Heart left ventricle (tissue), 16 donors: ENCODE results near the gene PTPRN2. TPM values are rescaled to one million over a fixed set of nuclear protein-coding genes. Genes with fewer than 3 reads are reported as not detected.
"Not testable (repeated sequence)": the region's sequence is repeated elsewhere in the genome, so short reads cannot be mapped to it uniquely, and the experiment has no call there.

Experiments used
- ATAC-seq, 4 donors: fragments of 200-7000 bp; cut with Tn5 transposase; one replicate each; pipeline ENCODE4 v1.9.1; 2020 to 2022; ENCODE audit warnings: moderate library complexity in 4 of 4, mild to moderate bottlenecking in 3 of 4, moderate number of reproducible peaks in 1 of 4
- DNase-seq, 5 donors: peaks; one replicate each; pipeline ENCODE4 v3.0.0-alpha.2; 2020
- H3K27ac ChIP-seq, 12 donors: fragments of 200-600 bp; sonication (generic) in 4 of 12; one replicate each; pipeline versions ENCODE4 v1.5.0 to v1.8.0; 2016 to 2022; ENCODE audit warnings: mild to moderate bottlenecking in 2 of 12
- H3K27me3 ChIP-seq, 9 donors: fragments of 200-600 bp; sonication (generic) in 2 of 9; one replicate each; pipeline versions ENCODE4 v1.5.1 to v1.8.0; 2016 to 2022; ENCODE audit warnings: mild to moderate bottlenecking in 3 of 9
- H3K36me3 ChIP-seq, 9 donors: fragments of 200-600 bp; sonication (generic) in 2 of 9; one replicate each; pipeline versions ENCODE4 v1.5.0 to v1.8.0; 2018 to 2022; ENCODE audit warnings: mild to moderate bottlenecking in 2 of 9
- H3K4me1 ChIP-seq, 12 donors: fragments of 200-600 bp; sonication (generic) in 4 of 12; one replicate each; pipeline versions ENCODE4 v1.5.0 to v1.8.0; 2016 to 2022; ENCODE audit warnings: mild to moderate bottlenecking in 3 of 12
- H3K4me3 ChIP-seq, 12 donors: fragments of 200-600 bp; sonication (generic) in 4 of 12; one replicate each; pipeline versions ENCODE4 v1.5.0 to v1.8.0; 2017 to 2022; ENCODE audit warnings: mild to moderate bottlenecking in 9 of 12, moderate library complexity in 4 of 12
- H3K9me3 ChIP-seq, 12 donors: fragments of 200-600 bp; sonication (generic) in 4 of 12; one replicate each; pipeline versions ENCODE4 v1.5.0 to v1.8.0; 2016 to 2022; ENCODE audit warnings: mild to moderate bottlenecking in 1 of 12
- POLR2A ChIP-seq, 2 donors: fragments of 450-650 bp; IDR thresholded peaks; one replicate each; pipeline ENCODE4 v1.6.1; 2017; ENCODE audit warnings: antibody characterized with exemption in 2 of 2, mild to moderate bottlenecking in 2 of 2, moderate library complexity in 2 of 2
- WGBS, 4 donors: extraction: QIAGEN DNeasy Blood & Tissue Kit in 2 of 4; methylation state at CpG; one replicate each; pipeline versions ENCODE4 v1.1.5 to v1.1.7; 2013 to 2018; 5-methylcytosine and 5-hydroxymethylcytosine counted together
- intact Hi-C, 10 donors: fragments of 100-400 bp; cut with DNase I; formaldehyde crosslinking; loops; one replicate each; pipeline versions ENCODE4 v1.11.1 to v1.14.2; 2022
- polyA plus RNA-seq, 2 donors: library from polyadenylated mRNA; stranded (reverse); fragments of 200-250 nt; gene quantifications; one replicate each; pipeline ENCODE4 v1.2.3, GENCODE V29; 2013
- total RNA-seq, 9 donors: library from RNA; depleted of rRNA in 2 of 9; stranded (reverse); fragments of >200 nt in 2 of 9; fragmentation: NEBNext Ultra II Directional in 3 of 9; extraction: Animal tissue kit (Norgen Biotek cat#: 25700) in 3 of 9; gene quantifications; one replicate each; pipeline versions ENCODE4 v1.1.0 to v1.2.4, GENCODE V29; 2016 to 2023
- TF ChIP-seq, protein P1 (sequence below), 12 donors: fragments of 200-600 bp; sonication (generic) in 4 of 12; IDR thresholded peaks; one replicate each; pipeline versions ENCODE4 v1.5.0 to v1.8.0; 2018 to 2022; ENCODE audit warnings: antibody characterized with exemption in 12 of 12, mild to moderate bottlenecking in 5 of 12
- donor health status: ischemic (EF 13 %, LVEDD 7.1; RV severe dilation, severe dysfunction).
- donor health status: healthy with polysubstance abuse.
- donor health status: DM: no; HTN: yes; CAD: no.
- donor health status: DM: no; HTN: no; CAD: no.
- donor health status: ischemic (EF 25% LVEDD 6.9; RV normal size, moderate dysfunction).
- donor health status: ischemic (EF 25% LVEDD 5.7; RV mildly dilated, moderate dysfunction).
- donor health status: healthy.
- donor health status: DM: yes; HTN: yes; CAD: no.
- donor health status: ischemic (EF 35%, LVEDD 5.7; RV mildly dilated, moderate dysfunction).
- donor health status: nonischemic (EF 11% LVEDD 7.7; RV severe dilation, severe dysfunction).
- donor health status: DM: yes; HTN: yes; CAD: no.
- donor health status: PGD.
- donor health status: ischemic (EF 29% LVEDD 5.4; RV normal size, mild dysfunction).
- donor health status: nonischemic (EF 23%, LVEDD 6.1; RV moderate dilation, normal function).

PTPRN2 gene
- total and polyA plus RNA-seq, 11 donors: 0.61 to 2.3 (median 1.3) TPM

DNA sequence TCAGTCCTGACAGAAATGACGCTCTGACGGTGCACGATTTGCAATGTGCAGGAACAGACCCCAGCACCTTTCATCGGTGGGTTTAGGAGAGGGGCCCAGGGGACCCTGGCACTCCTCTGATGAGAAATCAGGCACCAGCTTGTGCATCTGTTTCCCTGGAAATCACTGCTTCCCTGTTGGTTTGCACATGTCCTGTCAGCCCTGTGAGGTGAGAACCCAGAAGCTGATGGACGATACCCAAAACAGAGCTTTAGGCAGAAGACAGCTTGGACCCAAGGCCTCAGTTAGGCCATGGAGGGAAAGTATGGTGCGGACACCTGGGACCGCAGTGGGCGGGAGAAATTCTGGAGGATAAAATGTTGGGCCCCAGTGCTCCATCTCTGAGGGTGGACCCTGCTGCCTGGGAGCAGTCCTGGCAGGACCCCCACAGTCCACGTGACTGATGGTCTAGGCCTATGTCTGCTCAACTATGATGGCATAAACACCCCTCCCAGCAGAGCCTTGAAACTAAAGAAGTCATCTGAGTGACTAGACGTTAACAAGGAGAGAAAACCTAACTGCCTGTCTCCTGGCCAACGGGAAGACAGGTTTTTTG lies 242.8 kb downstream of the PTPRN2 start:
- intact Hi-C loops: no loop called here
- Histone ChIP-seq H3K27ac (no peak overlapping the region), H3K4me1 (no peaks in the 10 kb centered on the region), H3K4me3 (no peak overlapping the region), H3K36me3 (no peaks in the 10 kb centered on the region), H3K27me3 (peaks cover 0 to 2% (median 0%) of the 10 kb centered on the region in 9 donors), H3K9me3 (no peaks in the 10 kb centered on the region)
- 69 to 82% (median 76%) methylated on average over 11 of the region's 11 CpGs for WGBS, 4 donors
- no peak for ATAC-seq
- TF ChIP-seq POLR2A (IDR thresholded peaks at IDR 0.05): no peak
- TF ChIP-seq, protein P1, sequence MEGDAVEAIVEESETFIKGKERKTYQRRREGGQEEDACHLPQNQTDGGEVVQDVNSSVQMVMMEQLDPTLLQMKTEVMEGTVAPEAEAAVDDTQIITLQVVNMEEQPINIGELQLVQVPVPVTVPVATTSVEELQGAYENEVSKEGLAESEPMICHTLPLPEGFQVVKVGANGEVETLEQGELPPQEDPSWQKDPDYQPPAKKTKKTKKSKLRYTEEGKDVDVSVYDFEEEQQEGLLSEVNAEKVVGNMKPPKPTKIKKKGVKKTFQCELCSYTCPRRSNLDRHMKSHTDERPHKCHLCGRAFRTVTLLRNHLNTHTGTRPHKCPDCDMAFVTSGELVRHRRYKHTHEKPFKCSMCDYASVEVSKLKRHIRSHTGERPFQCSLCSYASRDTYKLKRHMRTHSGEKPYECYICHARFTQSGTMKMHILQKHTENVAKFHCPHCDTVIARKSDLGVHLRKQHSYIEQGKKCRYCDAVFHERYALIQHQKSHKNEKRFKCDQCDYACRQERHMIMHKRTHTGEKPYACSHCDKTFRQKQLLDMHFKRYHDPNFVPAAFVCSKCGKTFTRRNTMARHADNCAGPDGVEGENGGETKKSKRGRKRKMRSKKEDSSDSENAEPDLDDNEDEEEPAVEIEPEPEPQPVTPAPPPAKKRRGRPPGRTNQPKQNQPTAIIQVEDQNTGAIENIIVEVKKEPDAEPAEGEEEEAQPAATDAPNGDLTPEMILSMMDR (IDR thresholded peaks at IDR 0.05): no peak
- DNase-seq: no peak

DNA sequence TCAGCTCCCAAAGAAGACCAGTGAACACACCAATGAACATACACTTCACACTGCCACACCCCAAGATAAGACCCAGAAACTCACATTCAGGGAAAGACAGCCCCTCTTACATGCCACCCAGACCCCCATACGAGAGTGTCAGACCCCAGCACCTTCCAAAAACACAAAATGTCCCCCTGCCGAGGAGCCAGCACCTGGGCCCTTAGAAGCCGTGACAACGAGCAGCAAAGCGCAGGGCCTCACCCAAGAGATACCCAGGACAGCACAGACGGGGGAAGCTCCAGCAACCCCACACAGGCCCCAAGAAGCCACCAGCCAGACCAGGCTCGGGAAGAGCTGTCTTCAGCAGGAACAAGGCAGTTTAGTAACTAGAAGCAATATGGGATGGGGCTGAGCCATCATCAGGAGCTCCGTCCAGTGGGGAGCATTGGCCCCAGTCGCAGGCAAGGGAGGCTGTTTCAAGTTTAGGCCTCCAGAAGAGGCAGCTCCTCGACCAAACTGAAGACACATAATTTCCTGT lies 243.6 kb downstream of the PTPRN2 start:
- Histone ChIP-seq H3K27me3 (peaks cover 0 to 2% (median 0%) of the 10 kb centered on the region in 9 donors), H3K4me1 (no peaks in the 10 kb centered on the region), H3K36me3 (no peaks in the 10 kb centered on the region), H3K4me3 (no peak overlapping the region), H3K27ac (no peak overlapping the region), H3K9me3 (no peaks in the 10 kb centered on the region)
- ATAC-seq: no peak
- intact Hi-C loops: no loop called here
- 68 to 85% (median 74%) methylated on average over 9 to 10 of the region's 10 CpGs for WGBS, 4 donors
- DNase-seq: no peak
- TF ChIP-seq, protein P1 (IDR thresholded peaks at IDR 0.05): no peak
- no peak for TF ChIP-seq POLR2A (IDR thresholded peaks at IDR 0.05)

DNA sequence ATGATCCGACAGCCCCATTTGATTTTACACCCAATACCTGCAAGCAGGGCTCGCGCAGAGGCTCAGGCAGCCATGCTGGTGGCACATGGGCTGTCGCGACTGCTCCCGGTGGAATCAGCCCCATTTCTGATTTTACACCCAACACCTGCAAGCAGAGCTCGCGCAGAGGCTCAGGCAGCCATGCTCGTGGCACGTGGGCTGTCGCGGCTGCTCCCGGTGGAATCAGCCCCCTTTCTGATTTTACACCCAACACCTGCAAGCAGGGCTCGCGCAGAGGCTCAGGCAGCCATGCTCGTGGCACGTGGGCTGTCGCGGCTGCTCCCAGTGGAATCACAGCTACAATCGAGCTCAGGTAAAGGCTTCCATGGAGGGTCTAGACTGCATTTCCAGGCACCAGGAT lies 244.1 kb downstream of the PTPRN2 start:
- ATAC-seq: peak in 1 of 4 donors; percentile 36
- no peaks in the 10 kb centered on the region for H3K4me1 ChIP-seq
- whole genome bisulfite sequencing, 4 donors: 91 to 95% (median 94%) methylated on average over 19 to 20 of the region's 20 CpGs
- H3K27ac ChIP-seq: no peak overlapping the region
- TF ChIP-seq POLR2A (IDR thresholded peaks at IDR 0.05): no peak
- TF ChIP-seq, protein P1 (IDR thresholded peaks at IDR 0.05): no peak
- H3K9me3 ChIP-seq: no peaks in the 10 kb centered on the region
- DNase-seq: no peak
- intact Hi-C loops: no loop called here
- H3K4me3 ChIP-seq: no peak overlapping the region
- H3K27me3 ChIP-seq: peaks cover 0 to 2% (median 0%) of the 10 kb centered on the region in 9 donors
- no peaks in the 10 kb centered on the region for H3K36me3 ChIP-seq

DNA sequence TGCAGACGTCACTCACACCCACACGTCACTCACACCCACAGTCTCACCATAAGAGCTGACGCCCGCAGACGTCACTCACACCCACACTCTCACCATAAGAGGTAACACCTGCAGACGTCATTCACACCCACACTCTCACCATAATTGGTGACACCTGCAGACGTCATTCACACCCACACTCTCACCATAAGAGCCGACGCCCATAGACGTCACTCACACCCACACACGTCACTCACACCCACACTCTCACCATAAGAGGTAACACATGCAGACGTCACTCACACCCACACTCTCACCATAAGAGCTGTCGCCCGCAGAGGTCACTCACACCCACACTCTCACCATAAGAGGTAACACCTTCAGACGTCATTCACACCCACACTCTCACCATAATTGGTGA lies 246.5 kb downstream of the PTPRN2 start:
- H3K4me1 ChIP-seq, H3K27ac ChIP-seq, H3K4me3 ChIP-seq, intact Hi-C loops, H3K27me3 ChIP-seq, H3K36me3 ChIP-seq, ATAC-seq, DNase-seq, H3K9me3 ChIP-seq: not testable (repeated sequence)
- 83 to 94% (median 87%) methylated on average over 13 to 15 of the region's 15 CpGs for WGBS, 4 donors

DNA sequence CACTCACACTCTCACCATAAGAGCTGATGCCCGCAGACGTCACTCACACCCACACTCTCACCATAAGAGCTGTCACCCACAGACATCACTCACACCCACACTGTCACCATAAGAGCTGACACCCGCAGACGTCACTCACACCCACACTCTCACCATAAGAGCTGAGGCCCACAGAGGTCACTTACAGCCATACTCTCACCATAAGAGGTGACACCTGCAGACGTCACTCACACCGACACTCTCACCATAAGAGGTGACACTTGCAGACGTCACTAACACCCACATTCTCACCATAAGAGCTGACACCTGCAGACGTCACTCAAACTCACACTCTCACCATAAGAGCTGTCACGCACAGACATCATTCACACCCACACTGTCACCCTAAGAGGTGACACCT lies 250.7 kb downstream of the PTPRN2 start:
- intact Hi-C loops, DNase-seq, H3K36me3 ChIP-seq, H3K4me1 ChIP-seq, H3K27ac ChIP-seq, H3K9me3 ChIP-seq, H3K4me3 ChIP-seq, ATAC-seq, H3K27me3 ChIP-seq: not testable (repeated sequence)
- WGBS, 4 donors: 76 to 93% (median 79%) methylated on average over 7 to 9 of the region's 9 CpGs

DNA sequence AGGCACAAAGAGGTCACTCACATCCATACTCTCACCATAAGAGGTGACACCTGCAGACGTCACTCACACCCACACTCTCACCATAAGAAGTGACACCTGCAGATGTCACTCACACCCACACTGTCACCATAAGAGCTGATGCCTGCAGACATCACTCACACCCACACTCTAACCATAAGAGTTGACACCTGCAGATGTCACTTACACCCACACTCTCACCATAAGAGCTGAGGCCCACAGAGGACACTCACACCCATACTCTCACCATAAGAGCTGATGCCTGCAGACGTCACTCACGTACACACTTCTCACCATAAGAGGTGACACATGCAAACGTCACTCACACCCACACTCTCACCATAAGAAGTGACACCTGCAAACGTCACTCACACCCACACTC lies 255.1 kb downstream of the PTPRN2 start:
- H3K4me3 ChIP-seq, H3K27me3 ChIP-seq, H3K4me1 ChIP-seq, ATAC-seq, H3K27ac ChIP-seq, intact Hi-C loops, DNase-seq, H3K9me3 ChIP-seq, H3K36me3 ChIP-seq: not testable (repeated sequence)
- 79 to 93% (median 86%) methylated on average over 1 to 4 of the region's 5 CpGs for WGBS, 4 donors

DNA sequence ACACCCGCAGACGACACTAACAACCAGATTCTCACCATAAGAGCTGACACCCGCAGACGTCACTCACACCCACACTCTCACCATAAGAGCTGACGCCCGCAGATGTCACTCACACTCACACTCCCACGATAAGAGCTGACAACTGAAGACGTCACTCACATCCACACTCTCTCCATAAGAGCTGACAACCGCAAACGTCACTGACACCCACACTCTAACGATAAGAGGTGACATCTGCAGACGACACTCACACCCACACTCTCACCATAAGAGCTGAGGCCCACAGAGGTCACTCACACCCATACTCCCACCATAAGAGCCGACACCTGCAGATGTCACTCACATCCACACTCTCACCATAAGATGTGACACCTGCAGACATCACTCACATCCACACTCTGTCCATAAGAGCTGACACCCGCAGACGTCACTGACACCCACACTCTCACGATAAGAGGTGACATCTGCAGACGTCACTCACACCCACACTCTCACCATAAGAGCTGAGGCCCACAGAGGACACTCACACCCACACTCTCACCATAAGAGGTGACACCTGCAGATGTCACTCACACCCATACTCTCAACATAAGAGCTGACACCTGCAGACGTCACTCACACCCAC lies 255.7 kb downstream of the PTPRN2 start:
- intact Hi-C loops, H3K4me1 ChIP-seq, H3K36me3 ChIP-seq, H3K27ac ChIP-seq, H3K27me3 ChIP-seq, DNase-seq, H3K9me3 ChIP-seq, ATAC-seq, H3K4me3 ChIP-seq: not testable (repeated sequence)
- WGBS, 4 donors: 82 to 91% (median 89%) methylated on average over 18 of the region's 18 CpGs
